ENCODE data around the gene DSCAM. TPM values are rescaled to one million over a fixed set of nuclear protein-coding genes. Genes with fewer than 3 reads are reported as not detected.

Gene DSCAM
- polyA plus RNA-seq, 3 donors: not detected

DNA sequence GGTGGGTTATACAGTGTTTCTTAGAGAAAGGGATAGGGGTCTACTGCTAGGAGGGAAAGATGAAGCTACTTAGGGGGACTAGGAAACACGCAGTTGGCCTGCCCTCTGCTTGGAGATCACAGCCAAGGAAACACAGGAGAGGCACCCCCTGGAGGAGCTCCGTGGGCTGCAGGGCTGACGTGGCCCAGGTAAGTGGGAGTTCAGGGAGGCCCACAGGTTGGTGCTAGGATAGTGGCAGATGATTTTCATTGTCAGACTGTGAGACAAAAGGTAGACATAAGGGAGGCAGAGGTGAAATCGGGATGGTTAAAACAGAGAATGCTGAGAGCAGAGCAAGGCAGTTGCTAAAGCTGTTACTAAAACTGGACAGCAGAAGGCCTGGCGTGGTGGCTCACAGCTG lies 463.0 kb downstream of the DSCAM start:
- H4K20me1 ChIP-seq (ENCODE audit: insufficient read depth, low read length): no peaks in the 10 kb centered on the region
- no peak for DNase-seq
- Mint-ChIP-seq H3K27me3 (ENCODE audit: low read depth in 3 of 3) (peaks cover 4 to 8% (median 6%) of the 10 kb centered on the region in 3 donors), H3K27ac (no peak overlapping the region), H3K4me3 (no peak overlapping the region), H3K4me1 (no peaks in the 10 kb centered on the region), H3K9me3 (peaks cover 0 to 5% (median 1%) of the 10 kb centered on the region in 7 donors), H3K36me3 (no peaks in the 10 kb centered on the region)
- H3K79me2 ChIP-seq (ENCODE audit: insufficient read depth, low read length): no peaks in the 10 kb centered on the region
- no peak overlapping the region for H3K27ac ChIP-seq (ENCODE audit: low read depth in 1 of 2, low read length in 2 of 2)
- no peak overlapping the region for H3K4me2 ChIP-seq (replicated peaks; ENCODE audit: extremely low read depth, low read length, poor library complexity, severe bottlenecking)
- 89% methylated on average over 3 of the region's 5 CpGs for WGBS (ENCODE audit: insufficient coverage)
- intact Hi-C loops (cut with micrococcal nuclease): no loop called here
- no peaks in the 10 kb centered on the region for H3K4me1 ChIP-seq (ENCODE audit: control insufficient read depth in 1 of 2, insufficient read depth in 2 of 2, low read length in 2 of 2)
- H3K9ac ChIP-seq (ENCODE audit: insufficient read depth, low read length, poor library complexity, severe bottlenecking): no peak overlapping the region
- H3K27me3 ChIP-seq (ENCODE audit: control insufficient read depth in 2 of 2, insufficient read depth in 2 of 2, low read length in 2 of 2): no peaks in the 10 kb centered on the region
- H3K36me3 ChIP-seq (replicated peaks in 1 of 2; ENCODE audit: control insufficient read depth in 1 of 2, insufficient read depth in 2 of 2, low read length in 2 of 2): no peaks in the 10 kb centered on the region
- no peaks in the 10 kb centered on the region for H3K9me3 ChIP-seq (replicated peaks in 1 of 2; ENCODE audit: control insufficient read depth in 1 of 2, insufficient read depth in 1 of 2, low read length in 2 of 2)
- TF ChIP-seq, protein P1, sequence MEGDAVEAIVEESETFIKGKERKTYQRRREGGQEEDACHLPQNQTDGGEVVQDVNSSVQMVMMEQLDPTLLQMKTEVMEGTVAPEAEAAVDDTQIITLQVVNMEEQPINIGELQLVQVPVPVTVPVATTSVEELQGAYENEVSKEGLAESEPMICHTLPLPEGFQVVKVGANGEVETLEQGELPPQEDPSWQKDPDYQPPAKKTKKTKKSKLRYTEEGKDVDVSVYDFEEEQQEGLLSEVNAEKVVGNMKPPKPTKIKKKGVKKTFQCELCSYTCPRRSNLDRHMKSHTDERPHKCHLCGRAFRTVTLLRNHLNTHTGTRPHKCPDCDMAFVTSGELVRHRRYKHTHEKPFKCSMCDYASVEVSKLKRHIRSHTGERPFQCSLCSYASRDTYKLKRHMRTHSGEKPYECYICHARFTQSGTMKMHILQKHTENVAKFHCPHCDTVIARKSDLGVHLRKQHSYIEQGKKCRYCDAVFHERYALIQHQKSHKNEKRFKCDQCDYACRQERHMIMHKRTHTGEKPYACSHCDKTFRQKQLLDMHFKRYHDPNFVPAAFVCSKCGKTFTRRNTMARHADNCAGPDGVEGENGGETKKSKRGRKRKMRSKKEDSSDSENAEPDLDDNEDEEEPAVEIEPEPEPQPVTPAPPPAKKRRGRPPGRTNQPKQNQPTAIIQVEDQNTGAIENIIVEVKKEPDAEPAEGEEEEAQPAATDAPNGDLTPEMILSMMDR (IDR thresholded peaks at IDR 0.05): no peak
- H2AFZ ChIP-seq (ENCODE audit: insufficient read depth, low read depth, low read length, poor library complexity, severe bottlenecking): no peak overlapping the region
- no peak overlapping the region for H3K4me3 ChIP-seq (replicated peaks in 1 of 3; ENCODE audit: low read depth in 2 of 3, low read length in 3 of 3)

DNA sequence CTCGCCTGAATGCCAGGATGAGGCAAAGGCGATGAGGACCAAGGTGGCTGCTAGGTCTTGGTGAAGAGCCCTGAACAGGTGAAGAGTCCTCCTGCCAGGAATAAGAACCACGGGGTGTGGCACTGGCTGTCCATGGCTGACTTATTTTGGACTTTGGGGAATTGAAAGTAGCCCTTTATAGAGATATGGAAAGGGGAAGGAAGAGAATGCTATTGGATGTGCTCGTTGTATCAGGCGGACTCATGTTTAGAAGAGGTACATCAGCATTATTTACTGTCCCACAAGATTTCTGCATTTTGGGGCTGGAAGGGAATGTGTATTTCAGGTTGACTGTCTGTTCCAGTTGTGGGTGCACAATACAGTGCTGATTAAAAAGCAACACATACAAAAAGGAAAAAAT lies 465.8 kb downstream of the DSCAM start:
- H3K4me2 ChIP-seq (replicated peaks; ENCODE audit: extremely low read depth, low read length, poor library complexity, severe bottlenecking): no peak overlapping the region
- intact Hi-C loops (cut with micrococcal nuclease): no loop called here
- H2AFZ ChIP-seq (ENCODE audit: insufficient read depth, low read depth, low read length, poor library complexity, severe bottlenecking): no peak overlapping the region
- WGBS (ENCODE audit: insufficient coverage): 74% methylated on average over 4 of the region's 5 CpGs
- Mint-ChIP-seq H3K36me3 (no peaks in the 10 kb centered on the region), H3K27me3 (ENCODE audit: low read depth in 3 of 3) (peaks cover 2 to 10% (median 6%) of the 10 kb centered on the region in 3 donors), H3K4me1 (no peaks in the 10 kb centered on the region), H3K4me3 (no peak overlapping the region), H3K9me3 (peaks cover 0 to 8% (median 1%) of the 10 kb centered on the region in 7 donors), H3K27ac (no peak overlapping the region)
- H3K27me3 ChIP-seq (ENCODE audit: control insufficient read depth in 2 of 2, insufficient read depth in 2 of 2, low read length in 2 of 2): no peaks in the 10 kb centered on the region
- H3K9ac ChIP-seq (ENCODE audit: insufficient read depth, low read length, poor library complexity, severe bottlenecking): no peak overlapping the region
- no peak overlapping the region for H3K27ac ChIP-seq (ENCODE audit: low read depth in 1 of 2, low read length in 2 of 2)
- no peaks in the 10 kb centered on the region for H3K4me1 ChIP-seq (ENCODE audit: control insufficient read depth in 1 of 2, insufficient read depth in 2 of 2, low read length in 2 of 2)
- no peak for DNase-seq
- H3K9me3 ChIP-seq (replicated peaks in 1 of 2; ENCODE audit: control insufficient read depth in 1 of 2, insufficient read depth in 1 of 2, low read length in 2 of 2): no peaks in the 10 kb centered on the region
- TF ChIP-seq, protein P1 (IDR thresholded peaks at IDR 0.05): no peak
- H4K20me1 ChIP-seq (ENCODE audit: insufficient read depth, low read length): no peaks in the 10 kb centered on the region
- no peaks in the 10 kb centered on the region for H3K79me2 ChIP-seq (ENCODE audit: insufficient read depth, low read length)
- no peak overlapping the region for H3K4me3 ChIP-seq (replicated peaks in 1 of 3; ENCODE audit: low read depth in 2 of 3, low read length in 3 of 3)
- H3K36me3 ChIP-seq (replicated peaks in 1 of 2; ENCODE audit: control insufficient read depth in 1 of 2, insufficient read depth in 2 of 2, low read length in 2 of 2): no peaks in the 10 kb centered on the region
